Activated T-cell treated with anti-CD3 and anti-CD28 coated beads for 24 hours (primary cell): ENCODE results near the gene ALOXE3.

Experiments
- DNase-seq: peaks from one replicate; pipeline ENCODE4 v3.0.0-alpha.2; 2020; ENCODE audit warnings: low read depth

The ALOXE3 gene

DNA sequence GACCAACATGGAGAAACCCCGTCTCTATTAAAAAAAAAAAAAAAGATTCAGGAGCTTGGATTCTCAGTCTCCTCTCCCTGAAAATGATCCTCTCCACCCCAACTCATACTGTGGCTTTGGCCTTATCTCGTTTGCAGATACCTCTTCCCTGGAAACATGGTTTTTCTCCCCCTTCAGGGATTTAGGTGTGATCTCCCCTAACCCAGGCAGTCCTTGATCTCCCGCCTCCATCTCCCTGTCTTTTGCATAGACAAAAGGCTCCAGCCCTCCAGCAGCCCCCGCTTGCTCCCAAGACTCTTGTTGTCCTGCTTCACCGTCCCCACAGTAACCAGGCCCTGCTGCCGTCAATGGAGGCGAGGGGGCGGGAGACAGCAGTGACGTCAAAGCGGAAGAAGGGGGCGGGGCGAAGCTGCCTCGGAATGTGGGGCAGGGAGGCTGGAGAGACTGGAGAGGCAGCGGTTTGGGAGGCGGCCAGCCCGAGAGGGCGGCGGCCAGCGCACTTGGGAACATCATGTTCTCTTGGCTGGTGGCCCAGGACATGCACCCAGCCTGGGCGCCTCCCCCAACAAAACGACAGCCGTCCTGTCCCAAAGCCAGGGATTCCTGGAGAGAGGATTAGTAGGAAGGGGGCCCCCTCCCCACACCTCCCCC lies 35.8 kb upstream of the ALOXE3 start:
- peak; percentile 84 for DNase-seq

DNA sequence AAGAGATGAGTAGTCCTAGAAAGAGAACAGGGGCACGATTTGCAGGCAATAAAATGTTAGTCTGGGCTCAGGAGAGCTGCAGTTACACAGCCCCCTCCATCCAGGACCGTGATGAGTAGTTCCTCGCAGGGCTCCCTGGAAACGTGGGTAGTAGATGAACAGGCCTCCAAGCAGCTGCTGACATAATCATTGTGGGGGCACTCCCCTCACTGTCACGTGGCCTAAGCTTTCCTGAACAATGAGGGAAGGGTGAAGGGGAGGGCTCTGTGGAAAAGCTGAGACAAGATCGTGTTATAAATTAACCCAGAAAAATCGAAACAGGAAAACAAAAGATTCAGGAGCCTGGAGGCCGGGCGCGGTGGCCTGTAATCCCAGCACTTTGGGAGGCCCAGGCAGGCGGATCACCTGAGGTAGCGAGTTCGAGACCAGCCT lies 35.2 kb upstream of the ALOXE3 start:
- peak; percentile 59 for DNase-seq

DNA sequence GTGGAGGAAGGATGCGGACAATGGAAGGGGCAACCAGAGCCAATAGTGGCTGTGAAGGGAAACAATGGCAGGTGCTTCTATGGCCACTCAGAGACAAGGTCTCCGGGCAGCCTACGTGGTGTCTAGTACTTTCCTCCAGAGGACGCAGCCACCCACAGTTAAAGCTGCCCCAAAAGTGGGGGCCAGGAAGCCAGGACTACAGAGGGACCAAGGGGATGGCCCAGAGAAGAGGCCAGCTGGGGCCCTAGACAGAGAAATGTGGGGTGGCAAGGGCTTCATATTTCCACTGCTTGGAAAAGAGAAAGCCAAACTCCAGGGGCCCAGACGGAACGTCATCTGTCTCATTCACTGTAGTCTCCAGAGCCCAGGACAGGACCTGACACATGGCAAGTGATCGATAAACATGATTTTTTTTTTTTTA lies 34.7 kb upstream of the ALOXE3 start:
- no peak for DNase-seq

DNA sequence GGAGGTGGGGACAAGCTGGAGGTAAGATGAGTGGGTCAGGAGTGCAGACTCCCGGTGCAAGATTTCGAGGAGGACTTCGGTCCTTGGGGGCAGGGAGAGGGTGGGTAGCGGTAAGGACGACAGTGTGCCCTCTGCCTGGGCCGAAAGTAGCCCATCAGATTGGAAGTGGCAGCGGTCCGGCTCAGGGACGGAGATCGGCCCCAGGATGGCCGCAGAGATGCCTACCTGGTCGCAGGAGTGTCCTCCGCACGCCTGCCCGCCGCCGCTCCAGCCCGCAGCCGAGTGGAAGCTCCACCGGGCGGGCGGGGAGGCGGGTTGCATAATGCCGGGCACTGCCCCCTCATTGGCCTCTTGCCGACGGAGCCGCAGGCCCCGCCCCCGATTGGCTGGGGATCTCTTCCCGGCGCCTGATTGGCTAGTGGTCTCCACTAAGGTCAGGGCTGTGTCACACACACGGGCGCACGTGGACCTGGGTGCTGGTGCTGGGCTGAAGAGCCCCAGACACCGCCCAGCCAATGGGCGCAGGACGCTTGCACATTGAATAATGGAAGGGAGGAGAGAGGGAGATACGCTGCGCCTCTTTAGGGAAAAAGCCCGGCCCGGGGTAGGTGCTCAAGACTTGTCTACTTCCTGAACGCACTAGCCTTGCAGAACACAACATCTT lies 33.9 kb upstream of the ALOXE3 start, which contains the start of gene PER1:
PER1 (minus strand) TSS at position 293 of the 664 bp plus-strand sequence. CDS start 1,698 bp downstream, outside the sequence.
- peak; percentile 82 for DNase-seq

DNA sequence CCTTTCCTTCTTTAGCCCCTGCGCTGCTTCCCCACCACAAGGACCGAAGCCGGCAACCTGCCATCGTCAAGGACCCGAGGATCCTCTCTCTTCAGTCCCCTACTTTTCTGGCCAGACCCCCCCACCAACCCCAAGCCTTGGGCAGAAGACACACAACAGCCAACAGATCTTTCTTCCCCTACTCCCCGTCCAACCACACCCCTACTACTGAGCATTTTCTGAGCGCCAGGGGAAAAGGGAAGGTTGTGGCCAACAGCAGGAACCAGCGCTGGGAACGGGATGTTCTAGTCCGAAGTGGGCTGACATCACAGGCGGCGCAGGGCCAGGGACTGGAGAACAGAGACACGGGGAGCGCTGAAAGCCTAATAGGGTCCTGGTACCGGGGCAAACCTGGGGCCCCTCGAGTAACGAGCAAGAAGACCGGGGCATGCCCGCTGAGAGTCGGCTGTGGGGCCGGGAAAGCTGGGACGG lies 33.4 kb upstream of the ALOXE3 start:
- DNase-seq = no peak

DNA sequence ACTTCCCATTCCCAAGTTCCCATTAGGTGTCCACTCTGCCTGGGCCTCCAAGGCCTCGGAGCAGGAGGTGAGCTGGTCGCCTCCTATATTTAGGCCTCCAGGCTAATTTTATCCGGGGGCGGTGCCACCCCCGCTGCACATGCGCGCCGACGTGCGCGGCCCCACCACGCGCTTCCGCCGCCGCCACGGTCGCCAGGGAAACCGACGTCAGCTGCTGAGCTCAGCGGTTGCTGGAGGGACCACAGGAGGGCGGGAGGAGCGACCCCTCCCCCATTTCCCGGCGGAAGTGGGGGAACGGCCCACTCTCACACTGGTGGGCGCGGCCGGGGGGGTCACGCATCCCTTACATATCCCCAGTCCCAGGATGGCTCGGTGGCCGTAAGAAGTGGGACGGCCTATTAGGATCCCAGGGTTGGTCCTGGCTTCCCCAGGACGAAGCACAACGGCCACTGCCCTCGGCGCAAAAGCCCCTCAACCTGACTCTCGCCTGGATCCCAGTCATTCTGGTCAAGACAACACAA lies 32.9 kb upstream of the ALOXE3 start:
- peak; percentile 85 for DNase-seq

DNA sequence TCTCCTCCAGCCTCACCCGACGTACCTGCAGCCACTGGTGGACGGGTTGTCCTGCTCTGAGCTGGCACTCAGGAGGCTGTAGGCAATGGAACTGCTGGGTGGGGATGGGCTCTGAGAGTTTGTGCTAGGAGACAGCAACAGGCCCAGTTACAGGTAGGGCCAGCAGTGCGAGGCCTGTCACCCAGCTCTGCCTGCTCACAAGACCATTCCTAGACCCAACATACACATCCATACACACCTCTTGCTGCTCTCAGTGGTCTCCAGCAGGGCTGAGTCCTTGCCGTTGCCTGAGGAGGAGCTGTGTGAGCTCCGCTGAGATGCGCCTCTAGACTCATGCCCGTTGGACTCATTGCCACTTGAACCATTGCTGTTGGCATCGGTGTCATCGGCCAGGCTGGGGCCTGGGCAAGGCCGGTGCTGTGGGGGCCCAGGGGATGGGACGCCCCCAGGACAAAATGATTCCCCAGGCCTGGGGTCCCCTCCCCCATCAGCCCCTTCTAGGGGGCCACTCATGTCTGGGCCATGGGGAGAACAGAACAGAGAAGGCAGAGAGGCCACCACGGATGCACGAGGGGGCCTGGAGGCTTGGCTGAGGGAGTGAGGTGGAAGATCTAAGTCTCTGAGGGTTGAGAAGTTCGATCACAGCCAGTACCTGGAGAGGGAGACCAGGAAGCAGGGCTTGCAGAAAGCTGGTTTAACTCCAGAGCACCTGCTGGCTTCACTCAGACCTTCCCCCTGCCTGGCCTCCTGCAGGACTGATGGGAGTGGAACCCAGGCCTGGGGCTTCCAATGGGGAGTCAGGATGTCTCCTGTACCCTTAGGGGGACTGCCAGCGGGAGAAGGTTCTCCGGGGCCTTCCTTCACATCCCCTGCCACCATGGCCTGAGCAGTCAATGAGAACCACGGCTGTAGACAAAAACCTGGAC lies 32.1 kb upstream of the ALOXE3 start:
- DNase-seq = no peak

DNA sequence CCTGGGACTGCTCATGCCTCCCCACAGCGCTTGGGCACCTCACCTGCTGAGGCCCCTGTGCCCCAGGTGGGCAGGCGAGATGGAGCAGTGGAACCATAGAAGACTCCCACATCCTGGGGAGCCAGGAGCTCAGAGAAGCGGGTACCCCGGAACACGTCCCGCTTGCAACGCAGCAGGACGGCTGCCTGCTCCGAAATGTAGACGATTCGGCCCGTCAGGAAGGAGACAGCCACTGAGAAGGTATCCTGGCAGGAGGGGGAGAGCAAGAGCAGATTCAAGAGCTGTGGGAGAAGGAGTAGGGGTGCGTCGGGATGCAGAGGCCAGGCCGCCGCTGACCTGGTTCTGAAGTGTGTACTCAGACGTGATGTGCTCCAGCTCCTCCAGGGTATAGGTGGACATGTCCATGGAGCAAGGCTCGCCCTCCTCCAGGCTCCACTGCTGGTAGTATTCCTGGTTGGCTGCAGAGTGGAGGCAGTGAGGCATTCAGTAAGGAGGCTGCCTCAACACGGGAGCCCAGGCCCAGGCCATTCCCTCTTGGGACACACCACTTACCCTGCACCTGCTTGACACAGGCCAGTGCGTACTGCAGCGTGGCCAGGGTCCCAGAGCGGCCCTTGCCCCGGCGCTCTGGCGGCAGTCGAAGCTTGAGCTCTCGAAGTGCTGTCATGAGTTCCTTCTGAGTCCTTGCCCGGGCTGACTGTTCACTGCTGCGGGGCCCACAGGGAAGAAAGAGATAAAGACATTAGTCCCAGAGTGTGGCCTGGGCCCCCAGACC lies 31.3 kb upstream of the ALOXE3 start:
- no peak for DNase-seq

DNA sequence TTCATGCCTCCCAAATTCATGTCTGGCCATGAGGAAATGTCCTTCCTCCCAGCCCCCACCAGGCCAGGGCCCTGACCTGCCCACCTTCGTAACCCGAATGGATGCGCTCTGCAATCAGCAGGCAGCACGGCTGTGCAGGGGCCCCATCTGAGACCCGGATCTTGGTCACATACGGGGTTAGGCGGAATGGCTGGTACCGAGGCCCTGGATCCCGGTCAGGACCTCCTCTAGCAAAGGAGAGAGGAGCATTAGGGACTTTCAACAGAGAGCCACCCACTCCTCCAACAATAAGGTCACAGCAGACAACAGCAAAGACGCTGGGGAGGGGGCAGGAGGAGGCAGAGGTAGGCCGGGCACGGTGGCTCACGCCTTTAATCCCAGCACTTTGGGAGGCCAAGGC lies 30.2 kb upstream of the ALOXE3 start:
- no peak for DNase-seq

DNA sequence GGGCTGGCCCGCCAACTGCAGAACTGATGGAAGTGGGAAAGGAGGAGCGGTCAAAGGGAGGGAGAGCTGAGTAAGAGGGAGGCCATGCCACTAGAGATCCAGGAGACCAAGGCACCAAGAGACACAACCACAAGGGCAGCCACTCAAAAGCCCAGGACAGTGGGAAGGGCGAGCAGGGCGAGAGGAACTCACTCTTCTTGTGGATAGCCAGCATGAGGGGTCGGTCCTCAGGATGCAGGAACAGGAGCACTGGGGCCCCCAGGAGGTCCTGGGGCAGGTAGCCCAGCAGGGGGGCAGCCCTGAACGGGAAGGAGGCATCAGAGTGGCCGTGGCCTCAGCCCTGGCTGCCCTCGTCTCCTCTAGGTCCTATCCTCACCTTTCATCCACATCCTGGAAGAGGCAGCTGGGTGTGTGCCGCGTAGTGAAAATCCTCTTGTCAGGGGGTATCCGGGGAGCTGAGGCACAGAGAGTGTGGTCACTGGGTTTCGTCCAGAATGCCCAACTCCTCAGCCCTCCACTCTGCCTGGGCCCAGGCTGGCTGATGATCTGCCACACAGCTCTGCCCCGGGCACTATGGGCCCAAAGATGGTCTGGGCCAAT lies 29.6 kb upstream of the ALOXE3 start:
- DNase-seq = no peak

DNA sequence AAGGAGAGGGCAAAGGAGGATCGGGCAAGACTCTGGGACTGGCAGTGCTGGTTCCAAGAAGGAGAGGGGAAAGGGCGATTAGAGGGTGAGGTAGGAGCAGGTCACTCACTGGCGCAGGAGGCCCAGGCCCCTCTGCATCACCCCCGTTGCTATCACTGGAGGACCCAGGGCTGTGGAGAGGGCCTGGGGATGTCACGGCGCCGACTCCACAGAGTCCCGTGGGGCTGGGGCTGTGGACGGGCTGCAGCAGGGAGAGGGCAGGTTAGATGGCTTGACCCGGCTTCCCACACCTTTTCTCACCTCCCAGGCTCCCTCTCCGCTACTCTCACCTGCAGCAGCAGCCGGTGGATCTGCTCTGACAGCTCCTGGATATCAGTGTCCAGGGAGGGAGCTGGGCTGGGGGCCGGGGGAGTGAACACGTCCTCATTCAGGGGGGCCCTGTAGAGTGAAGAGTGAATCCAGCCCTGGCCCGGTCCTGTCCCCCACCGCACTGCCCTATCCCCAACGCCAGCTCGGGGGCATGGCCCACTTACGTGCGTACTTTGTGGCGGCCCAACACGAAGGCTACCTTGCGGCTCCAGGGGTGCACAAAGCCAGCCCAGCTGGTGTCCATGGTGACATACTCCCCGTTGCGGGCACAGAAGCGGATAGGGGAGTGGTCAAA lies 29.0 kb upstream of the ALOXE3 start:
- DNase-seq = no peak

DNA sequence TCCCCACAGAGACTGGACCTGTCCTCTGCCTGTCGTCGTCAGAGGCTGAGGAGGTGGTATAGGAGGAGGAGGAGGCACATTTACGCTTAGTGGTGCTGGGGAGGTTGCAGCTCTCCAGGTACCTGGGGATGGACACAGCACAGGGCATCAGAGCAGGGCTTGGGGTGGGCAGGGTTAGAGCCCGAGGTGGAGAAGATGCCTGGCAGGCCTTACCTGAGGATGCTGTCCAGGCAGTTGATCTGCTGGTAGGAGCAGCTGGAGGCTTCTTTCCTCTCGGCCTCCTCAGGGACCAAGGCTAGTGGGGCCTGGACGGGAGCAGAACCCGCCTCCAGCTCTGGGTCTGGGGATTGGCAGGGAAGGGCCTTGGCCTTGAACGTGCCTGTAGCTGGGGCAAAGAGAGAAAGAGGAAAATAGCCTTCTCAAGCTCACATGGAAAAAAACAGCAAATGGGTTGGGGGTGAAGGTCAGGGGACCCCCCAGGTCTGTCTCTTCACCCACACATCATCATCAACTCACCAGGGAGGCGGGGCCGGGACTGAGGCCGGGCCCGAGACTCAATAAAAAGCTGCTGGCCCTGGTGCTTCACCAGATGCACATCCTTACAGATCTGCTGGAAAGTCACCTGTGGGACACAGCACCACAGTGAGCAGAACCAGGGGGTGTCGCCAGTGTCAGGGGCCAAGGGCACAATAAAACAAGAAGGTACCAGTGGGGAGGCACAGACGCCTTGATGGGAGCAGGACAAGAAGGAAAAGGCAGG lies 28.2 kb upstream of the ALOXE3 start:
- no peak for DNase-seq

DNA sequence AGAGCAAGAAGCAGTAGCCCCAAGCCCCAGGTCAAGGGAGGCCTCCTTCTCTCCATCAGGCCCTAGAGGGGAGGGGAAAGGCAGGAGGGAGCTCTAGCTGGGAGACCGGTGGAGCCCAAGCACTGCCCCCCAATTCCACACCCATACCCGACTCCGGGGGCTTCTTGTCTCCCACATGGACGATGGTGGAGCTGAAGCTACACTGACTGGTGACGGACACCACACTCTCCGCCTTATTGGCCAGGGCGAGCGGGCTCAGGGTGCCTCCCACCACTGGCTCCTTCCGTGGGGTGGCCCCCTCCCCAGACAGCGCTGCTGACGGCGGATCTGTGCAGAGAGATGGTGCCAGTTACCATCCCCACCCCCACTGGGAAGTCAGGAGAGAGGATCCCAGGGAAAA lies 27.5 kb upstream of the ALOXE3 start:
- no peak for DNase-seq

DNA sequence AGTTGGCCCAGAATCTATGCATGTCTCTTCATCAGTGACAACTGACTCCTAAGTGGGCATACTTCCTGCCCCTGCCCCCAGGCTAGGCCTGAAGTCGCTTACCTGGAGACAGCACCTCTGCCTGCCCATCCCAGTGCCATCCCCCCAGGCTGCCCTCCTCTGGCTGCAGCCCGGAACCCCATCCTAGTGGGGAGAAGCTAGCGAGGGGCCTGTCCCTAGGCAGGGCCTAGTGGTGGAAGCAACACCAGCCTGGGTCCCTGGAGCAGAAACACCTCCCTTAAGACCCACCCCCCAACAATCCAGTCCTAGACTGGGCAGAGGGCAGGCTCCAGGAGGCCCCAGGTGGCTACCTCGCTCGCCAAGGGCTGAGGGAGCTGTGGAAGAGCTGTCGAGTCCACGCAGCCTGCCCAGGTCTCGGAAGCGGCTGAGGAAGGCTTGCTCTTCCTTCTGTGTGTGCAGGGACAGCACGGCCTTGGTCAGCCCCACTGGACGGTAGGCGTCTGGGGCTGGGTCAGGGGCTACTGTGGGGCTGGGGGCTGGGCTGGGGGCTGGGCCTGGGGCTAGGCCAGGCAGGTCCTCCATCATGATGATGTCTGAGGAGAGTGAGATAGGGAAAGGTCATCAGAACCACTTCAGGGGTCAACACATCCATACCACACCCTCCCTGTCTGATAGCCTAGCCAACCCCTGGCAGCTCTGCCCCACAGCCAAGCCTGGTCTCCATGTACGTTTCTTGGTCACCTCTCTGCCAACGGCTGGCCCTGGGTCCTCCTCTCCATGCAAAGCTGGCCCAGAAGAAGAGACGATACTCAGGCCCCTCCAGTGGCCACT lies 26.3 kb upstream of the ALOXE3 start:
- DNase-seq = no peak

DNA sequence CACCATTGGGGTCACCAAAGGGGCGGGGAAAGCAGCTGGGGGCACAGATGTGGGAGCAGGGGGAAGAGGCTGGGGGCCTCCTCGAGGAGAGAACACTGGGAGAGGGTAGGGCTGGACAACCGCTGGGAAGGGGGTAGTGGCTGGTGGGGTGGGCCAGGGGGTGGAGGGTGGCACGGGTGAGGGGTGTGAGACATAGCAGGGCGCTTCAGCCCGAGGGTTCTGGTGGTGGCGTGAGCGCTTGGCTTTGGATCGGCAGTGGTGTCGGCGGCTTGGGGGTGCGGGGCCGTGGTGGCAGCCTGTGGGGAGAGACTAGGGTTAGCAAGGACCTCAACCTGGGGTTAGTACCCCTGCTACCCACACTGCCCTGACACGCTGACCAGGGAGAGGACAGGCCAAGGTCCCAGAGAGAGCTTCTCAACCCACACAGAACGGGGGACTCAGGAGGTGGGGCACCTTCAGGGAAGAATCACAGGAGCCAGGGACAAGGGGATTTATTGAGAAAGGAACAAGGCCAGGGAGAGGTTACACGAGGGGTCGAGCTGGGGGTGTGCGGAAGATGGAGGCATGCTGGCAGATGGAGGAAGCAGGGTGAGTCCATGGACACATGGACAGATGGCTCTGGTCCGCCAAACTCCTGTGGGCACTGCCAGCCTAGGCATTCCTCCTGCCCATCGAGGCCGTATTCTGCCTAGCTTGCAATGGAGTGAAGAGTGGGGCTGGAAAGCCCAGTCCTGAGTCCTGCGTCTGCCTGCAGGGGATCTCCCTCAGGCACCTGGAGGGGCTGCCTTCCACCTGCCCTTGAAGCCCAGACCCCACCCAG lies 25.5 kb upstream of the ALOXE3 start:
- DNase-seq = no peak

DNA sequence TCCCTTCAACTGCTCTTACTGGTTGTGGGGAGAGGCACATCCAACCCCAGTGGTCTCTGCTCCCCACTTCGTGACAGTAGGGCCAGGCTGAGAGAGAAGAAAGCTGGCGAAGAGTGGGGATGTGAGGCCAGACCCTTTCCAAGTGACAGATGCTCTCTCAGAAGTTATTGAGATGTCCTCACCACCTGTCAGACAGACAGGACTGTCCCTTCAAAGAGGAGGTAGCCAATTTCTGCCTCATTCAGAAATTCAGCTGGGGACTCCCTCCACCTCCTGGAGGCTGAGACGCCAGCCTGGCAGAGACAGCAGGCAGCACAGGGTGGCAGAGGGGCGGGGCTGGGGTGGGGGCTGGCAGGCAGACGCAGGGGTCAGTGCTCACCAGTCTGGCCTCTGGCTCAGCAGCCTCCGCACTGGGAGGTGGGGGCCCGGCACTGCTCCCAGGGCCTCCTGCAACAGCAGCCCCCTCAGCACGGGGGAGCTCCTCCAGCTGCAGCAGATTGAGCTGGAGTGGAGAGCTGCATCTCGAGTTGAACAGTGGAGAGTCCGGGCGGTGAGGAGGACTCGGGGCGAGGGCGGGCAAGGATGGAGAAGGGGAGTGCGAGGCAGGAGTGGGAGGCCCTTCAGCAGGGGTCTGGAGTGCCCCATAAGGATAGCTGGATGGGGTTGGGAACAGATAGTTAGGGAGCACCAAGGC lies 24.7 kb upstream of the ALOXE3 start:
- DNase-seq = no peak

DNA sequence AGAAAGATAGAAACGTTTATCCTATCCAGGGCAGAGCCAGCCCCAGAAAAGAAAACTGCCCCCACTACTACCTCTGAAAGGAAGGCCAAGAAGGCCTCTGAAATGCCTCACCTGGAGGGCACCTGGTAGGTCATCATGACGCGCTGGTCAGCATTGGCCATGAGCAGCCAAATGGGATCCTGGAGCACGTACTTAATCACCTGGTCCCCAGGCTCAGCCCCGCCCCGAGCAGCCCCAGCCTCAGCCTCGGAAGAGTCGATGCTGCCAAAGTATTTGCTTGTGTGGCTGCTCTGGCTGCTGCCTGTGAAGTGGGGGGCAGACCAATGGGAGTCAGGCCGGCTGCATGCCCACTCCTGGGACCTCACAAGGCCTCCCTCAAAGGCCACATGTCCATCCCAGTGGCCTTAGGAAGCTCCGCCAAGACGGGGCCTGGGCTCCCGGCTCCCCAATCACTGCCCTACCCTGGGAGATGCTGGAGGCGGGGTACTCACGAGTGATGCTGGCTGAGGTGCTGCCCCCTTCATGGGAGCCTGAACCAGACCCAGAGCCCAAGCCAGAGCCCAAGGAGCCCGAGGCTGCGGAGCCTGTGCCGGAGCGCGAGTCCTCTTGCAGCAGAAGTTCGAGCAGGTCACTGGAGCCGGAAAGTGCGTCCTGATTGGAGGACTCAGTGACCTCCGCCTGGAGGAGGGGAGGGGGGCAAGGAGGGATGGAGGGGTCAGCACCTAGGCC lies 24.0 kb upstream of the ALOXE3 start:
- DNase-seq = no peak
